Stimulated activated naive CD8-positive, alpha-beta T cell treated with anti-CD3 and anti-CD28 coated beads, Interleukin-15, Interleukin-2, amounts not matched to agents 100 U/mL and 50 U/mL, for 24 hours (primary cell): ENCODE measurements around the gene SLC43A2.
"Not testable (repeated sequence)": the region's sequence is repeated elsewhere in the genome, so short reads cannot be mapped to it uniquely, and the experiment has no call there.

Experiments used
- ATAC-seq: fragments of 150-1000 bp; cut with Tn5 transposase; one replicate; pipeline ENCODE4 v1.10.0; 2021
- DNase-seq: peaks from one replicate; pipeline ENCODE4 v3.0.0; 2021

Gene SLC43A2

GRCh38 chr17:1590029-1590746, 38.4 kb downstream of the SLC43A2 start:
- DNase-seq, result peak; percentile 50
- ATAC-seq, result no peak

GRCh38 chr17:1588821-1589585, 39.6 kb downstream of the SLC43A2 start:
- no peak for ATAC-seq
- DNase-seq, result no peak

GRCh38 chr17:1584167-1584566, 44.5 kb downstream of the SLC43A2 start:
- ATAC-seq, result no peak
- no peak for DNase-seq

- no peak for DNase-seq
- ATAC-seq, result no peak
These were observed 45.1 kb downstream of the SLC43A2 start for GRCh38 chr17:1583556-1583955.

GRCh38 chr17:1582374-1582773, 46.3 kb downstream of the SLC43A2 start:
- no peak for ATAC-seq
- no peak for DNase-seq

- DNase-seq, result no peak
- ATAC-seq, result no peak
These were observed 47.5 kb downstream of the SLC43A2 start for GRCh38 chr17:1580979-1581676.

- ATAC-seq, result no peak
These were observed 50.6 kb downstream of the SLC43A2 start for GRCh38 chr17:1578029-1578428.

GRCh38 chr17:1577583-1578013, 51.0 kb downstream of the SLC43A2 start:
- peak; percentile 35 for ATAC-seq
- DNase-seq, result no peak

More at GRCh38 chr17:1578029-1578428, 50.6 kb downstream of the SLC43A2 start:
- no peak for DNase-seq

- DNase-seq (no peak), ATAC-seq (peak; percentile 47)
These were observed 51.5 kb downstream of the SLC43A2 start for GRCh38 chr17:1577182-1577581.

- ATAC-seq, result no peak
These were observed 52.1 kb downstream of the SLC43A2 start for GRCh38 chr17:1576500-1576899.

GRCh38 chr17:1574697-1575471, 53.8 kb downstream of the SLC43A2 start:
- no peak for ATAC-seq
- DNase-seq, result no peak

More at GRCh38 chr17:1576500-1576899, 52.1 kb downstream of the SLC43A2 start:
- no peak for DNase-seq

GRCh38 chr17:1573932-1574696, 54.5 kb downstream of the SLC43A2 start:
- peak; percentile 75 for ATAC-seq
- peak; percentile 90 for DNase-seq

- not testable (repeated sequence) for ATAC-seq, DNase-seq
These were observed 56.0 kb downstream of the SLC43A2 start for GRCh38 chr17:1572646-1573045.

- ATAC-seq, result no peak
- DNase-seq, result no peak
These were observed 57.3 kb downstream of the SLC43A2 start for GRCh38 chr17:1571341-1571704.

- ATAC-seq (no peak), DNase-seq (no peak)
These were observed 59.5 kb downstream of the SLC43A2 start for GRCh38 chr17:1568950-1569810.

GRCh38 chr17:1566505-1567199, 62.0 kb downstream of the SLC43A2 start:
- peak; percentile 30 for DNase-seq

GRCh38 chr17:1565877-1566276, 62.8 kb downstream of the SLC43A2 start:
- no peak for ATAC-seq
- DNase-seq, result no peak

More at GRCh38 chr17:1566505-1567199, 62.0 kb downstream of the SLC43A2 start:
- peak; percentile 70 for ATAC-seq

GRCh38 chr17:1563786-1564613, 64.6 kb downstream of the SLC43A2 start:
- no peak for ATAC-seq
- no peak for DNase-seq

- ATAC-seq, DNase-seq: not testable (repeated sequence)
These were observed 65.2 kb downstream of the SLC43A2 start for GRCh38 chr17:1563471-1563785.
